Measurements from ENCODE around the gene PHACTR2.

The PHACTR2 gene

DNA sequence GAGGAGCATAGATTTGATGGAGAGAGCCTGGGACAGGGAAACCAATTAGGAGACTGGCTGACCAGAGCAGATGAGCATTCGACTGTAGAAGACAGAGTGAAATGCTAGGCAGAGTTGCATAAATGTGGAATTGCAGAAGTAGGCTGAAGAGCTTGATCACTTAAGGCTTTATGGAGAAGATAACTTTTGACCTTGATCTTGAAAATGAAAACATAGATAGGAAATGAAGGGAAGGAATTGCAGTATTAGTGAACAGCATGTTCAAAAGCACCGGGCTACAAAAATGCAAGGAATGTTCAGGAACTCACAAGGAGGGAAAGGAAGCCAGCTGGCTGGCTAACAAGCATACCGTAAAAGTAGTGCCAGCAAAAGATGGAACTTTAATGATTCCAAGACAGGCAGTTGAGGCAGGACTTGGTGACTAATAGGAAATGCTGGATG is 144.8 kb downstream of the PHACTR2 start:
- ChIA-PET CTCF (interaction anchor here (1.8 to 2.0 kb wide), 2 partner anchors 14 to 16 kb away, joined by 6 to 7 read pairs; no protein-coding TSS in a partner anchor), POLR2A (no interaction called here)
- no peak for DNase-seq (ENCODE audit: extremely low spot score)
- TF ChIP-seq, protein P1, sequence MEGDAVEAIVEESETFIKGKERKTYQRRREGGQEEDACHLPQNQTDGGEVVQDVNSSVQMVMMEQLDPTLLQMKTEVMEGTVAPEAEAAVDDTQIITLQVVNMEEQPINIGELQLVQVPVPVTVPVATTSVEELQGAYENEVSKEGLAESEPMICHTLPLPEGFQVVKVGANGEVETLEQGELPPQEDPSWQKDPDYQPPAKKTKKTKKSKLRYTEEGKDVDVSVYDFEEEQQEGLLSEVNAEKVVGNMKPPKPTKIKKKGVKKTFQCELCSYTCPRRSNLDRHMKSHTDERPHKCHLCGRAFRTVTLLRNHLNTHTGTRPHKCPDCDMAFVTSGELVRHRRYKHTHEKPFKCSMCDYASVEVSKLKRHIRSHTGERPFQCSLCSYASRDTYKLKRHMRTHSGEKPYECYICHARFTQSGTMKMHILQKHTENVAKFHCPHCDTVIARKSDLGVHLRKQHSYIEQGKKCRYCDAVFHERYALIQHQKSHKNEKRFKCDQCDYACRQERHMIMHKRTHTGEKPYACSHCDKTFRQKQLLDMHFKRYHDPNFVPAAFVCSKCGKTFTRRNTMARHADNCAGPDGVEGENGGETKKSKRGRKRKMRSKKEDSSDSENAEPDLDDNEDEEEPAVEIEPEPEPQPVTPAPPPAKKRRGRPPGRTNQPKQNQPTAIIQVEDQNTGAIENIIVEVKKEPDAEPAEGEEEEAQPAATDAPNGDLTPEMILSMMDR (IDR thresholded peaks at IDR 0.05; ENCODE audit: control extremely low read depth, extremely low read depth, low read depth, missing control alignments) = no peak

DNA sequence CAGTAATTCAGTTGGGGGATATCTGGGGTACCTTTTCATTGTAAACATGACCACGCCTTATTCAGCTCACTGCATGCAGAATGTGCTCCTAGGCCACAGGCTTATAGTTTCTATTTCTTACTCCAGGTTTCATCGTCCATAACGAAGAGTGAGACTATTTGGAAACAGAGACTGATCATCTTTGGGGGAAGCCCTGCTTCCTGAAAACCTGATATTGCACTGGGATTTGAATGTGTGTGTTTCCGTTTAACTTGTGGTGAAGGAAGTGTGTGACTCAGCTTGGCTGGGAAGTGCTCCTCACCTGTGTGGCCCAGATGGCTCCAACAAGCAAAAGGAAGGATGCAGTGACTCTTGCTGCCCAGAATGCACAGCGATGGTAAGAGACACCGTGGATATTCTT is 145.8 kb downstream of the PHACTR2 start:
- no peak for DNase-seq (ENCODE audit: extremely low spot score)
- ChIA-PET POLR2A (no interaction called here), CTCF (no interaction called here)
- TF ChIP-seq, protein P1 (IDR thresholded peaks at IDR 0.05; ENCODE audit: control extremely low read depth, extremely low read depth, low read depth, missing control alignments) = no peak

DNA sequence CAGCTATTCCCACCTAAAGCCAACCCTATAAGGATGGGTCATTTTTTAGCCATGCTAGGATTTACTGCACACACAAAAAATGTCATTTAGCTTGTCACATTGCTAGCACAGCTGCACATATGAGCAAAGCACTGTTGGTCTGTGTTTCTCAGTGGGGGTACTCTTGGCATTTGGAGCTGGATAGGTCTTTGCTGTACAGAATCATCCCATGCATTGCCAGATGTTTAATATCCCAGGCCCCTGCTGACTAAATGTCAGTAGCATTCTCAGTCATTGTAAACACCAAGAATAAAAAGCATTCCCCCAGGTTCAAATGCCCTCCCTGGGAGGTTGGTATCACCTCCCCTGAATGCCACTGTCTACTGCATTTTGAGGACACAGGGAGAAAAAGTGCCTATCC is 150.8 kb downstream of the PHACTR2 start:
- CTCF ChIA-PET = no interaction called here

DNA sequence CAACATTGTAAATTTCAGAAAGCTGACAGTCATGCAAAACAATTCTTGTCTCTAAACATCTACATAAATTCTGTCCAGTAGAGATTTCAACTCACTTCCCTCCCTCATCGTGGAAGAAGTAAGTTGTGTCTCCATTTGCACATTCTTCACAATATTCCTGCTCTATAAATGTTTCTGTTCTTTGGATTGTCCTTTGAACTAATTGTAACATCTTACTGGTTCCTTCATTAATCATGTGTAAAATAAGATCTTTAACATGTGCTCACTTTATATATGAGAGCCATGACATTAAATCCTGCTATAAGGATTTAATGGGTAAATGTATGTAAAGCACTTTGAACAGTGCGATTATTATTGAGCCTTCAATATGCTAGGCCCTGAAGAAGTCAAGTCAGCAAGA is 158.4 kb downstream of the PHACTR2 start:
- no peak for DNase-seq (ENCODE audit: extremely low spot score)
- POLR2A ChIA-PET = no interaction called here
- CTCF ChIA-PET = interaction anchor here (1.2 to 2.5 kb wide), 2 partner anchors 15 to 261 kb away, joined by 3 to 7 read pairs; no protein-coding TSS in a partner anchor
- TF ChIP-seq, protein P1 (IDR thresholded peaks at IDR 0.05; ENCODE audit: control extremely low read depth, extremely low read depth, low read depth, missing control alignments) = no peak

More for the DNA sequence above, 150.8 kb downstream of the PHACTR2 start:
- no peak for DNase-seq (ENCODE audit: extremely low spot score)
- TF ChIP-seq, protein P1 (IDR thresholded peaks at IDR 0.05; ENCODE audit: control extremely low read depth, extremely low read depth, low read depth, missing control alignments) = no peak
- POLR2A ChIA-PET = no interaction called here

DNA sequence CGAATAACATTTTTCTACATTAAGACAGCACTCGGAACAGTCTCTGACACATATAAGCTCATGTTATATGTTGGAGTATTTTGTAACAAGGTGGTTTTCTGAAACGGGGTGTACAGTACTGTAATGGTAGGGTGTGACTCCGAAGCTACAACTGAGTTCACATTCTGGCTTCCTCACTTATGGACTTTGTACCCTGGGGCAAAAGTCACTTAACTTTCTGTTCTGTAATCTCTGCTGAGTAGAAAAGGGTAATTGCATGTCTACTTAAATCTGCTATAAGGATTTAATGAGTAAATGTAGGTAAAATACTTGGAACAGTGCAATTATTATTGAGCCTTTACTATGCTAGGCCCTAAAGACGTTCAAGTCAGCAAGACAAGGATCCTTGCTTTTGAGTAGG is 160.6 kb downstream of the PHACTR2 start:
- ChIA-PET POLR2A (no interaction called here), CTCF (interaction anchor here (0.7 kb wide), 1 partner anchor 24 kb away, joined by 3 read pairs; no protein-coding TSS in a partner anchor)
- TF ChIP-seq, protein P1 (IDR thresholded peaks at IDR 0.05; ENCODE audit: control extremely low read depth, extremely low read depth, low read depth, missing control alignments) = no peak
- no peak for DNase-seq (ENCODE audit: extremely low spot score)

DNA sequence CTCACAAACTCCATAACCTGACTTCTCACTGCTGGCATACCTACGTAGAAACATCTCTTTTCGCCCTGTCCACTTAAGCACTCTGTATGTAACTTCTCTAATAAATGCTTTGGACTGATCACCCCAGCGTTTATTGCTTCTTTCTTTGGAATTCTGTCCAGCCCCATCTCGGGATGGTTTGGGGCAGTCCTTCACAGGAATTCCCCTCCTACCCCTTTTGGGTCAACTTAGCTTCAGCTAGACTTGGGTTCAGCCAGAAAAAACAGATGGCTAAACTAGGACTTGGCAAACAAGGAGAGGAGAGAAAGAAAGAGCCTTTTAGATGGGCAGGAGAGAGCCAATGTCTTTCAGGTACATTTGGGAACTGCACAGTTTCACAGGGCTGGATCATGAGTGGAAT is 161.4 kb downstream of the PHACTR2 start:
- DNase-seq (ENCODE audit: extremely low spot score) = no peak
- ChIA-PET CTCF (no interaction called here), POLR2A (no interaction called here)
- TF ChIP-seq, protein P1 (IDR thresholded peaks at IDR 0.05; ENCODE audit: control extremely low read depth, extremely low read depth, low read depth, missing control alignments) = no peak
